HTR-8/SVneo (cell line): ENCODE data around the gene PIGBOS1.
"Not testable (repeated sequence)": the region's sequence is repeated elsewhere in the genome, so short reads cannot be mapped to it uniquely, and the experiment has no call there.

ENCODE experiments used
- DNase-seq: peaks from one replicate; pipeline ENCODE4 v3.0.0; 2011; ENCODE audit warnings: low spot score, mixed read lengths; ENCODE audit not compliant: insufficient read length
- FAIRE-seq: peaks from 2 replicates; lab custom pipeline; 2011; peaks lifted over from hg19 to GRCh38; lab: Jason Lieb, UNC

PIGBOS1 gene

DNA sequence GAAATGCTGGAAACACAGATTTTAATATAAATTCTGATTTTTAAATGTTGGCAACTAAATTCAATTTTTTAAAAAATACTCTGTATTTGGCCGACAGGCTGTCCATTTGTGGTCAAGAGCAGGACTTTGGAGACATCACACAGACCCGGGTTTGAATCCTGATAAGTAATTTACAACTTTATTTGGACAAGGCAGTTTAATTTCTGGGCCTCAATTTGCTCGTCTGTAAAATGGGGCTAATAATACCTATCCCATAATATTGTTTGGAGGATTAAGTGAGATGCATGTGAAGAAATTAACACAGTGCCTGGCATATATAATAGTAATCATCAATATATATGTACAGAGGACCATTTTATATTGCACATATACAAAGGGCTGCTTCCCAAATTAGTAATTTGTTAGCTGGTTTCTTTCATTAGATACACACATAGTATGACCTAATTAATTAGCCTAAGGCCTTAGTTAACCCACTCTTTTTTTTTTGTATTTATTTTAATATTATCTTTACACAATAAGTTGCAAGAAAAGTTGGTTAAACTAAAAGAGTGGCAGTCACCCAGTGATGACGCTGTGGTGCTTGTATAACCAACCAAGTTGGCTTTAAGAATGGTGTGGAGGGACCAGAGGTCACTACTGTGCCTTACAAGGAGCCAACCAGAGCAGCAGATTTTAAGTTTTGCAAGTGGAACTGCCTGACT is 764 bp upstream of the PIGBOS1 start:
- DNase-seq (no peak), FAIRE-seq (no peak)

DNA sequence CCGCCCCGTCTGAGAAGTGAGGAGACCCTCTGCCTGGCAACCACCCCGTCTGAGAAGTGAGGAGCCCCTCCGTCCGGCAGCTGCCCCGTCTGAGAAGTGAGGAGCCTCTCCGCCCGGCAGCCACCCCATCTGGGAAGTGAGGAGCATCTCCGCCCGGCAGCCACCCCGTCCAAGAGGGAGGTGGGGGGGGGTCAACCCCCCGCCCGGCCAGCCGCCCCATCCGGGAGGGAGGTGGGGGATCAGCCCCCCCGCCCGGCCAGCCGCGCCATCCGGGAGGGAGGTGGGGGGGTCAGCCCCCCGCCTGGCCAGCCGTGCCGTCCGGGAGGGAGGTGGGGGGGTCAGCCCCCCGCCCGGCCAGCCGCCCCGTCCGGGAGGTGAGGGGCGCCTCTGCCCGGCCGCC is 16.1 kb downstream of the PIGBOS1 start:
- not testable (repeated sequence) for FAIRE-seq

DNA sequence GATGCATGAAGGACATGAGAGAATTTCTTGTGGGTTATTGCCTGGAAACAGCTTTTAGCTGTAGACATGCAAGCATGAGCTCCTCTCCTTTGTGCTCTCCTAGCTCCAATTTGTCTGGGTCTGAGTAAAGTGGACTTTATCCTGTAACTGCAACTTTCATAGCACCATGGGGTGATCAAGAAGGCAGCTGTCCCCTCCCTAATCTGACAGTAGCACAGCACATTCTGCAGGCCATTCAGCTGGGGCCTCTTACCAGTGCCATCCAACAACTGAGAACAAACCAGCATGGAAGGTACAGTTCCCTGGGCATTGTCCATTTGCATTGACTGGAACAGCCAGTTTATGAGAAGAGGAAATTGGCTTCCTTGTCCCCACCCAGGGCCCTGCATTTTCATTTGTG is 21.6 kb downstream of the PIGBOS1 start:
- FAIRE-seq (no peak), DNase-seq (no peak)

More for the DNA sequence above, 16.1 kb downstream of the PIGBOS1 start:
- DNase-seq = not testable (repeated sequence)

DNA sequence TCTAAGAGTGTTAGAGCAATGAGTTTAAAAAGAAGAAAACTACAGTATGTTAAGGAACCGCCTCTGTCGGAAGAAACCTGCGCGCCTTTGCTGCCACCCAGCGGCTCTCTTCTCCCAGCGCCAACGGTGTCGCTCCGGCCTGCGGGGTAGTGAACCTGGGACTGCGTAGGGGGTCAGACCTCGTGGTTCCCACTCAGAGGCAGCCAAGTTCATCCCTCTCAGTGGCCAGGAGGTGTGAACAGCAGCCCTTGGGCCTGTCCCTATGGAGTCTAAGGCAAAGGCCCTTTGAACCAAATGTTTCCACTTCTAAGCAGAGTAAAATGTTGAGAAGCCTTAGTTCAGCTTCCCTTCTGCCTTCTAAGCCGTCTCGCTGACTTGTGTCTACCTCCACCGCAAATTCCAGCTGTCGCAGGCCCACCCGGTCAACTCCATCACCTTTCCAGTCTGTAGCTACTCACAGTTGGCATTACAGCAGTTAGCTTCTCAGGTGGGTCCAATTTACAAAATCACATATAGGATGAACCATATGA is 28.3 kb downstream of the PIGBOS1 start:
- no peak for FAIRE-seq
- DNase-seq = peak; percentile 71

GRCh38 chr15:55289746-55290527 is 29.0 kb downstream of the PIGBOS1 start, which contains the start of gene RAB27A:
TSS of gene RAB27A (minus strand) at chr15:55289813. CDS start at chr15:55234934, 54,879 bp downstream.
- FAIRE-seq (no peak), DNase-seq (peak; percentile 66)

GRCh38 chr15:55289011-55289745 is 29.7 kb downstream of the PIGBOS1 start:
- DNase-seq (no peak), FAIRE-seq (no peak)

- DNase-seq = no peak
- no peak for FAIRE-seq
Measured at GRCh38 chr15:55288006-55288717, 30.8 kb downstream of the PIGBOS1 start.

DNA sequence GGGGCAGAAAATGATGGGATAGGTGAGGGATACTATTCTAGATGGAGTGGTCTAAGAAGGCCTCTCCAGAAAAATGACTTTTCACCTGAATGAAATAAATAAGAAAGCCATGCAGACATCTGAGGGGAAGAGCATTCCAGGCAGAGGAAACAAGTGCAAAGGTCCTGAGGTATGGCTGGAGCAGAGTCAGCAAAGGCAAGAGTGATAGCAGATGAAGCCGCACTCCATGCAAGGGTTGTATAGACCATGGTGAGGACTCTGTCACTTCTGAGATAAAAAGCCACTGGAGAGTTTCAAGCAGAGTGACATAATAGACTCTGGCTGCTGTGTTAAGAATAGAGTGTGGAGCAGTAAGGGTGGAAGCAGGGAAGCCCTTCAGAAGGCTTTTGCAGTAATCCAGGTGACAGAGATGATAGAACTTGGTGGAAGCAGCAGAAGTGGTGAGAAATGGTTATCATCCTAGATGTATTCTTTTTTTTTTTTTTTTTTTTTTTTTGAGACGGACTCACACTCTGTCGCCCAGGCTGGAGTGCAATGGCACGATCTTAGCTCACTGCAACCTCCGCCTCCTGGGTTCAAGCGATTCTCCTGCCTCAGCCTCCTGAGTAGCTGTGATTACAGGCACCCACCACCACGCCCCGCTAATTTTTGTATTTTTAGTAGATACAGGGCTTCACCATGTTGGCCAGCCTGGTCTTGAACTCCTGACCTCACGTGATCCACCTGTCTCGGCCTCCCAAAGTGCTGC is 32.3 kb downstream of the PIGBOS1 start:
- DNase-seq, FAIRE-seq: not testable (repeated sequence)

DNA sequence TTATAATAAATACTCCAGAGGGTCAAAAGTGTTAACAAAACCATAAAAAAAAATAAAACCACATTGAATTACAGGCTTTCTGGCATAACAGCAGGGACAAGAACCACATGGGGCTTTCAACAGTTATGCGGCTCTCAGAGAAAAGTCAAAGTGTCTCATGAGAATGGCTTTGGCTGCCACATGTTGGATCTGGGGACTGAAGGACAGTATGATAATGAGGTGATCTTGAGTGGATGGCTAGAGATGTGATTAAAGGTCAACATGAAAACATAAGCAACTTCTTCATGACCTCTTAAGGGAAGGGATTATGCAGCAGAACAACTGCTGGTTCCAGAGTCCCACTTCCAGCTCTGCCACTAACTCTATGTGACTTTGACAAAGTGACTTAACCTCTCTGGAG is 34.5 kb downstream of the PIGBOS1 start:
- DNase-seq (no peak), FAIRE-seq (no peak)

DNA sequence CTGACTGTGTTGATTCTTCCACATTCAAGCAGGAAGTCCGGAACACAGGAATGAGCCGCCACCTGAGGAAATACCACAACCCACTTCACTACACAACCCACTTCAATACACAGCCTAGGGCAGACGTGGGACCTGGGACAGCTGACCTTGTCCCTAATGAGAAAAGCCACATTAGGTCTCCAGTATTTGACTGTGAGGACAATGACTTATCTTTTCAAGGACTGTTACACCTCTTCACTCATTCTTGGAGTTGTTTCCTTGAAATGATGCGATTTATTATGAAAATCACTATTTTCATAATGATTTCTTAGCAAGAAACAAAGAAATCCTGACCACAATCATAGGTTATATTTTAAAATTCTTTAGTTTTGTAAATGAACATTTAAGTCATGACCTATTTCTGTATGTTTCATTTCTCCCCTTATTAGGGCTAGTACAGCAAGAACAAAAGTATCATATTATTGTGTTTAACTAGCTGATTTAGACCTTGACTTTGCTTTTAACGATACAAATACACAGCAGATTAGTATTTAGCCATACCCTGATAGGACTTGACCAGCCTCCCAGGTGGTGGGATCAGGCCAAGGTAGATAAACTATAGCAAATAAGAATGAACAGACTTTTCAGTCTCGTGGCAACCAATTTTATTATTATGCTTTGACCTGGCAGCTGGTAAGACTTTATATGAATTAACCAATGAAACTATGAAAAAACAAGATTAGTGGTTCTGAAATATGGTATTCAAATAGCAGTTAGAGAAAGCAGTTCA is 35.4 kb downstream of the PIGBOS1 start:
- no peak for FAIRE-seq

GRCh38 chr15:55282284-55282833 is 36.6 kb downstream of the PIGBOS1 start:
- FAIRE-seq (no peak), DNase-seq (no peak)

More for the DNA sequence above, 35.4 kb downstream of the PIGBOS1 start:
- no peak for DNase-seq

DNA sequence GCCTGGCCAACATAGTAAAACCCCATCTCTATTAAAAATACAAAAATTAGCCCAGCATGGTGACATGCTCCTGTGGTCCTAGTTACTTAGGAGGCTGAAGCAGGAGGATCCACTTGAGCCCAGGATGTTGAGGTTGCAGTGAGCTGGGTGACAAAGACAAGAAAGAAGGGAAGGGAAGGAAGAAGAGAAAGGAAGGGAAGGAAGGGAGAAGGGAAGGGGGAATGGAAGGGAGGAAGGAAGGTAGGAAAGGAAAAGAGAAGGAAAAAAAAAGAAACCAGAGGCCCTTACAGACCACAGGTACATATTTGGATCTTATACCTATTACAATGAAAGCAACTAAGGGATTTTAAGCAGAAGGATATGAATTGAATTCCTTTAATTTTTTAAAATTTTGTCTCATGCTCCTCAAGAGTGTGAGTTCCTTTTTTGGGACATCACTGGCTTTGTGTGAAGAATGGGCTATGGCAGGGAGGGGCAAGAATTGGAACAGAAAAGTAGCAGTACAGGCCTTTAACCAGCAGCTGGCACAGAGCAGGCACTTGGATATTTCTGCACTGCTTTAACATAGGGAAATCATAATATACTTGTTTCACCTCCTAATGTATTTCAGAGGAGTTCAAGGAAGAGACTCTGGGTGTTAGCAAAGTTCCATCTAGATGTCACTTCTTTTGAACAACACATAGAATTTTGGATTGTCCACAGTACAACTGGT is 37.2 kb downstream of the PIGBOS1 start:
- FAIRE-seq = no peak
- DNase-seq = no peak

- FAIRE-seq, DNase-seq: not testable (repeated sequence)
Measured at GRCh38 chr15:55280589-55280988, 38.3 kb downstream of the PIGBOS1 start.

- no peak for FAIRE-seq
- no peak for DNase-seq
Measured at GRCh38 chr15:55279746-55280351, 39.1 kb downstream of the PIGBOS1 start.

DNA sequence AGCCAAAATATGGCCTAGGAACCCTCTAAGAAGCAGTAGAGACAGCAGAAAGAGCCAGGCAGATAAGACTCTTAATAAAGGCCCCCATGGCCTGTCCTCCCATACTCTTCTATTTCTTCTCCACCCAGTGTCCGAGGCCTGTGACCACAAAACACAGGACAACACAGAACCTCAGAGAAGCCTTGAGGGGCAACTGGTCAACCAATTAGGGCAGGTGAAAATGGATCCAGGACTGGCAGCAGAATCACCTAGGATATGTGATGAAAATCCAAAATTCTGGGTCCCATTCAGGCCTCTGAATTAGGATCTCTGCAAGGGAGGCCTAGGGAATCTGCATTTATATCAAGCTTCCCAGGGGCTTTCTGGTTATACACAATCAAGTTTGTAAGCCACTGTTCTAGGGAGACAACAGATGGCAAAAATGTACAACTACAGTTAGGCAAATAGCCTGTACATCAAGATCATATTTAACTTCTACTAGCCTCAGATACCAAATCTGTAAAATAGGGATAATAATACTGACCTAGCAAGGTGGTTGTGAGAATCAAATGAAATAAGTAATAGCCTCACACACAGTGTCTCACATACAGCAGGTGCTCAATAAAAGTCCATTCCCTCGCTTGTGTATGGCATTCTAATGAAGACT is 39.7 kb downstream of the PIGBOS1 start:
- DNase-seq (no peak), FAIRE-seq (no peak)

GRCh38 chr15:55277715-55278114 is 41.2 kb downstream of the PIGBOS1 start:
- DNase-seq = no peak
- no peak for FAIRE-seq

- DNase-seq (no peak), FAIRE-seq (no peak)
Measured at GRCh38 chr15:55277116-55277564, 41.8 kb downstream of the PIGBOS1 start.
